ENCODE measurements around the gene OSBPL5. TPM values are rescaled to one million over a fixed set of nuclear protein-coding genes. Genes with fewer than 3 reads are reported as not detected.

The OSBPL5 gene
- total RNA-seq, 1 donor from 2014 or later = 55.2 TPM

DNA sequence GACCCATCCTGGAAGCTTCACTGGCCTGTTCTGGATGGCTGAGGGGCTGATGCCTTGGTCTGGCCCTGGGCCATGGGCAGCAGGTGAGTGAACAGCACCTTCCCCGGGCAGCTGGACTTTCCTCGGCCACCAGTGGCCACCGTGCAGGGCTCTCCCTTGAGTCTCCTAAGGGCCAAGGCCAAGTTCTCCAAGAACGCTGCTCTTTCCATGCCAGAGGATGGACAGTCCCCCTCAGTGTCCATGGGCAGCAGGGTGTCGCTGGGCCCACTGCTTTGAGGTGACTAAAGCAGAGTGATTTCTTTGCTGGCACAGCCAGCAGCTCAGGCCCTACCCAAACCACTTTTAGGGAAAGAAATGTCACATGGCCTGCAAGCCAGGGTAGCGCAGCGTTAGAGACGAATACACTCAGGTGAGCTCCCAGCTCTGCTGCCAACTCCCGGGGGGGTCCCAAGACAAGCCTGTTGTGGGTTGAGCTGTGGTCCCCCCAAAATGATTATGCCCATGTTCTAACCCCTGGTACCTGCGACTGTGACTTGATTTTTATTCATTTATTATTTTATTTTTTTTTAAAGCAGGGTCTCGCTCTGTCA lies 104.6 kb downstream of the OSBPL5 start:
- Mint-ChIP-seq H3K4me1 (ENCODE audit: unreplicated experiment) (no peaks in the 10 kb centered on the region), H3K4me3 (ENCODE audit: unreplicated experiment) (no peak overlapping the region), H3K36me3 (ENCODE audit: low read depth, unreplicated experiment) (no peaks in the 10 kb centered on the region), H3K27ac (ENCODE audit: unreplicated experiment) (no peak overlapping the region), H3K27me3 (ENCODE audit: unreplicated experiment) (peaks cover 5% of the 10 kb centered on the region), H3K9me3 (ENCODE audit: unreplicated experiment) (no peaks in the 10 kb centered on the region)
- TF ChIP-seq, protein P1, sequence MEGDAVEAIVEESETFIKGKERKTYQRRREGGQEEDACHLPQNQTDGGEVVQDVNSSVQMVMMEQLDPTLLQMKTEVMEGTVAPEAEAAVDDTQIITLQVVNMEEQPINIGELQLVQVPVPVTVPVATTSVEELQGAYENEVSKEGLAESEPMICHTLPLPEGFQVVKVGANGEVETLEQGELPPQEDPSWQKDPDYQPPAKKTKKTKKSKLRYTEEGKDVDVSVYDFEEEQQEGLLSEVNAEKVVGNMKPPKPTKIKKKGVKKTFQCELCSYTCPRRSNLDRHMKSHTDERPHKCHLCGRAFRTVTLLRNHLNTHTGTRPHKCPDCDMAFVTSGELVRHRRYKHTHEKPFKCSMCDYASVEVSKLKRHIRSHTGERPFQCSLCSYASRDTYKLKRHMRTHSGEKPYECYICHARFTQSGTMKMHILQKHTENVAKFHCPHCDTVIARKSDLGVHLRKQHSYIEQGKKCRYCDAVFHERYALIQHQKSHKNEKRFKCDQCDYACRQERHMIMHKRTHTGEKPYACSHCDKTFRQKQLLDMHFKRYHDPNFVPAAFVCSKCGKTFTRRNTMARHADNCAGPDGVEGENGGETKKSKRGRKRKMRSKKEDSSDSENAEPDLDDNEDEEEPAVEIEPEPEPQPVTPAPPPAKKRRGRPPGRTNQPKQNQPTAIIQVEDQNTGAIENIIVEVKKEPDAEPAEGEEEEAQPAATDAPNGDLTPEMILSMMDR (IDR thresholded peaks at IDR 0.05; ENCODE audit: unreplicated experiment) = no peak
- no peak for DNase-seq (ENCODE audit: low spot score)

DNA sequence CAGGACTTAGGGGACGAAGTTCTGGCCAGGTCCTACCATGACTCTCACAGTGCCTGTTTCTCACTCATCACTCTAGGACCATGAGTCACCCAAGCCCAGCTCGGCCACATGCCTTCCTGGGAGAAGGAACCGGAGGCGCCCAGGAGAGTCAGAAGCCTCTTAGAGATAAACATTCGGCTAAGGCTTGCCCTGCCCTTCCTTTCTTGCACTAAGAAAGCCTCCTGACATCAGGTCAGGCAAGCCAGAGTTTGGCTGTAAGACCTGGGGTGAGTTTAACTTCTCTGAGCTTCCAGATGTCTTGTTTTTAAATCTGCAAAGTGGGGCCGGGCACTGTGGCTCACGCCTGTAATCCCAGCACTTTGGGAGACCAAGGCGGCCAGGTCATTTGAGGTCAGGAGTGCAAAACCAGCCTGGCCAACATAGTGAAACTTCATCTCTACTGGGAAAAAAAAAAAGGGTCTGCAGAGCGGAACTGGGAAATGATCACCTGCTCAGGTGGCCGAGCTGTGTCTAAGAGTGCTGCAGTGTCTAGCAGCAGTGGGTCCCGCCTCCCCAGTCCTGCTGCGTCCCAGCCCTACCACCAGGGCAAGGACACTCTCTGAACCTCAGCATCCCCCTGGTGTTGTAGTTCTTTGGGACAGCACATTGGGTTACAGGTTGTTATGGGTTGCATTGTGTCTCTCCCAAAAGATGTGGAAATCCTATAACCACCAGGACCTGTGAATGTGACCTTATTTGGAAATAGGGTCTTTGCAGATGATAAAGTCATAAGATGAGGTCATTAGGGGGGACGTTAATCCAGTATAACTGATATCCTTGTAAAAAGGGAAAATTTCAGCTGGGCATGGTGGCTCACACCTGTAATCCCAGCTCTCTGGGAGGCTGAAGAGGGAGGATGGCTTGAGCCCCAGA lies 106.1 kb downstream of the OSBPL5 start:
- H3K36me3 Mint-ChIP-seq (ENCODE audit: low read depth, unreplicated experiment) = no peaks in the 10 kb centered on the region
- no peaks in the 10 kb centered on the region for H3K9me3 Mint-ChIP-seq (ENCODE audit: unreplicated experiment)
- peaks cover 9% of the 10 kb centered on the region for H3K27me3 Mint-ChIP-seq (ENCODE audit: unreplicated experiment)
- TF ChIP-seq, protein P1 (IDR thresholded peaks at IDR 0.05; ENCODE audit: unreplicated experiment) = no peak
- no peak overlapping the region for H3K27ac Mint-ChIP-seq (ENCODE audit: unreplicated experiment)
- H3K4me3 Mint-ChIP-seq (ENCODE audit: unreplicated experiment) = peak overlapping the region; percentile 59
- no peaks in the 10 kb centered on the region for H3K4me1 Mint-ChIP-seq (ENCODE audit: unreplicated experiment)
- no peak for DNase-seq (ENCODE audit: low spot score)

DNA sequence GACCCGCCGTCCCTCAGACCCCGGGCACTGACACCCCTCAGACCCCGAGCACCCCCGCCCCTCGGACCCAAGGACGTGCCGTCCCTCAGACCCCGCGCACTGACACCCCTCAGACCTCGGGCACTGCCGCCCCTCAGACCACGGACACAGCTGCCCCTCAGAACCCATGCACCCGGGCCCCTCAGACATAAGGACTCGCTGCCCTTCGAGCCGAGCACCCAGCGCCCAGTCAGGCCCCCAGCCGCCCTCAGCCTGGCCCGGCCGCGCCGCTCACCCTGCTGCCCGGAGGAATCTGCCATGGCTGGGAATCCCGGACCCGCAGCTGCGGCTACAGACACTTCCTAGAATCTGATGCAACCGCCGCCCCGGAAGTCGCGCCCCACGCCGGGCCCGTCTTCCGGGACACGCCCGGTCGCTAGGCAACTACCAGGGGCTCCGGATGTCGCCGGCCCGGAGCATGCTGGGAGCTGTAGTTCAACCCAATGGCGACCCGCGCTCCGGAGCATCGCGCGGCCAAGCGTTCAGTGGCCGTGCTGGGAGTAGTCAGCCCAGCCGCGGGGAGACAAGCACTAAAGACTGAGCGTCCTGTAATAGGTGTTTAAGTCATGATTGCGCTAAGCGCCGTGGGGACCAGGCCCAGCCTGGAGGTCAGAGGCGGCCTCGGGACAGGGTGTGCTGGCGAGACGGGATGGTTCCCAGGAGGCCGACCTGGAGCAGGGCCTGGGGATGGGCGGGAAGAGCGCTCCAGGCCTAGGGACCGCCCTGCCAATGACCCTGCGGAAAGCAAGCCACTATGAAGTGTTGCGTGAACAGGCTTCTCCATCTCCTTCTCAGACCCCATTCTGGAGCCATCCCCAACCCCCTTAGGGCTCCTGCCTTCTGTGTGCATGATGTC lies 107.8 kb downstream of the OSBPL5 start, which contains the start of gene CARS1:
TSS of gene CARS1 (minus strand) at position 355 of the 895 bp plus-strand sequence. CDS start at position 299, 56 bp downstream.
- peak within 1 kb of the TSS; percentile 80 for H3K27ac Mint-ChIP-seq (ENCODE audit: unreplicated experiment)

DNA sequence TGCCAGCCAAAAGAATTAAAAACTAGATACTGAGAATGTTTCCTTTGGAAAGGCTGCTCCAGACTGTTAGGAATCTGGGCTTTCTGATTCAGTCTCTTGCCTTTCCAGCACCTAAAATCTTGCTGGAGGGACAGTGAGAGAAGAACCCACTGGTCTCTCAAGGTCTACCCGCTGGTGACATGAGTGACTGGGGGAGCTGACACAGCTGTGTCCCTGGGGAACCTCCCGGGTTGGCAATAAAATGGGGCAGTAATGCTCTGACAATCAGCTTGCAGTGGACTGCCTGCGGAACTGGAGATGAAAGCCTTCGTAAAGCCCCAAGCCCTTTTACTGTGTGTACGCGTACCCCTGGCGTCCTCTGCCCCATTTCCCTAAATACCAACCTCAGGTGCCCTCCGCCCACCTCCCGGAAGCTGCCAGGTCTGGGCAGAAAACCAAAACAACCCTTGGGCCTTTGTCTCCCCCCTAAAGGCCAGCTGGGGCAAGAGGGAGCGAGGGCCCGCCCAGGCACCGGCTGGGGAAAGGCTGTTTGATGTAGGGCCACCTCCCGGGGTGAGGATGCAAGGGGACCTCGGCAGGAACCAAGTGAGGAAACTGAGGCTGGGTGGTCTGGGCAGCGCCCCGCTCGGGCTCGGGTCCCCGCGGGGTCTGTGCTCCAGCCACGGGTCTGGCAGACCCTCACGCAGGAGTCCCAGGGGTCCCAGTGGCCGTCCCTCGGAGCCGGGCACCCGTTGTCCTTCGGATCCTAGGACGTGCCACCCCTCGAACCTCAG lies 108.6 kb downstream of the OSBPL5 start:
- Mint-ChIP-seq H3K27me3 (ENCODE audit: unreplicated experiment) (peaks cover 9% of the 10 kb centered on the region), H3K36me3 (ENCODE audit: low read depth, unreplicated experiment) (peaks cover 5% of the 10 kb centered on the region), H3K4me3 (ENCODE audit: unreplicated experiment) (peak overlapping the region; percentile 94), H3K9me3 (ENCODE audit: unreplicated experiment) (no peaks in the 10 kb centered on the region), H3K4me1 (ENCODE audit: unreplicated experiment) (no peaks in the 10 kb centered on the region), H3K27ac (ENCODE audit: unreplicated experiment) (peak overlapping the region; percentile 80)
- TF ChIP-seq, protein P1 (IDR thresholded peaks at IDR 0.05; ENCODE audit: unreplicated experiment) = no peak
- DNase-seq (ENCODE audit: low spot score) = no peak

More for the DNA sequence above, 107.8 kb downstream of the OSBPL5 start, which contains the start of gene CARS1:
- H3K4me3 Mint-ChIP-seq (ENCODE audit: unreplicated experiment) = peak within 1 kb of the TSS; percentile 94
- peaks cover 9% of the 10 kb centered on the region for H3K27me3 Mint-ChIP-seq (ENCODE audit: unreplicated experiment)
- peaks cover 5% of the 10 kb centered on the region for H3K36me3 Mint-ChIP-seq (ENCODE audit: low read depth, unreplicated experiment)
- H3K4me1 Mint-ChIP-seq (ENCODE audit: unreplicated experiment) = no peaks in the 10 kb centered on the region
- peak; percentile 90 for DNase-seq (ENCODE audit: low spot score)
- H3K9me3 Mint-ChIP-seq (ENCODE audit: unreplicated experiment) = no peaks in the 10 kb centered on the region
- TF ChIP-seq, protein P1 (IDR thresholded peaks at IDR 0.05; ENCODE audit: unreplicated experiment) = no peak

Data from endothelial cell (in vitro differentiated cells).